ENCODE results near the gene ALG1.
"Not testable (repeated sequence)": the region's sequence is repeated elsewhere in the genome, so short reads cannot be mapped to it uniquely, and the experiment has no call there.

The ALG1 gene

DNA sequence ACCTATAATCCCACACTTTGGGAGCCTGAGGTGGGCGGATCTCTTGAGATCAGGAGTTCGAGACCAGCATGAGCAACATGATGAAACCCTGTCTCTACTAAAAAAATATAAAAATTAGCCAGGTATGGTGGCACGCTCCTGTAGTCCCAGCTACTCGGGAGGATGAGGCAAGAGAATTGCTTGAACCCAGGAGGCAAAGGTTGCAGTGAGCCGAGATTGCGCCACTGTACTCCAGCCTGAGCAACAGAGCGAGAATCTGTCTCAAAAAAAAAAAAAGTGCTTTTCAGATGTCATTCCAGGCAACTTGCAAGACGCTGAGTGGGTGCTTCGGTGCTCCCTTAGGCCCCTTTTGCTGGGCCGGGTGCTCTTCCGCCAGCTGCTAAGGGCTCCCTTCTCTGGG is 27.1 kb upstream of the ALG1 start:
- not testable (repeated sequence) for DNase-seq (ENCODE audit: low read depth in 2 of 2)

DNA sequence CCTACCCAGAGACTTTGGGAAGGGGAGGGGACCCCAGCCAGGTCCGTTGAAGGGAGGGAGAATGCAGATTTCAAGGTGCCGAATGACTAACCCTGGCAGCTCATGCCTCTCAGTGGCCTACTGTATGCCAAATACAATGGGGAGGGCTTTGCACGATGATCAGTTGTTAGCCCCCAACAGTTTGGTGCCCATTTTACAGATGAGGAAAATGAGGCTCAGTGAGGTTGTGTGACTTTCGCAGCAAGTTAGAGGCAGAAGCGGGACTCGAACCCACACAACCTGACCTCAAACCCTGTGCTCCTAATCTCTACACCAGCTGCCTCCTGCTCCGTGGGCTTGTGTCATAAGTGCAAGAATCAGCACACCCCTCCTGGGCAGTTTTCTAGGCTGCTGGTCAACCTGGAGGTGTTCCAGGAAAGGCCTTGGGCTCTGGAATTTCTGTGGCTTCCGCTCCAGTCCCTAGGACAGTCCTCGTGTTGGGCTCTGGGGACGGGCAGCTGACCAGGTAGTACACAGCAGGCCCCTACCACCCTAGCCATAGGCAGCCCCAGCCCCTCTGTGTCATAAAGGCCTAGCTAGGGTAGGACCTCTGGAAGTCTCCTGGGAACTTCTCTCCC is 26.0 kb upstream of the ALG1 start:
- DNase-seq (ENCODE audit: low read depth in 2 of 2), result no peak

DNA sequence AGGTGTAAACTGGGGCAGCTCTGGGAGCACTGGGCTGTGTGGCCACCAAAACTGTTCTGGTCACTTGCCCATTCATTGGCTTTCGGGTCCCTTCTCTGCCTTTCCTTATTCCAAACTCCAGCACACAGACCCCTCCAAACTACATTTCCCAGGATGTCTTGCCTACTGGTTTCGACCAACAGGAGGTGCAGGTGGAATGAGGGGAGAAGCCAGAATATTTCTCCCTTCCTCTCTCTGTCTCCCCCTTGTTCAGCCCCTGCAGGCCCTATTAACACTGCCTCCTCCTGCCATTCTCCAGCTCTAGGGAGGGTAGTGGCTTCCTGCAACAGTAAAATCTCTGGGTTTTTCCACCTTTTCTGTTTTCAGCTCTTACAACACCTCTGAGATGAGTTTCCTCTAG is 24.7 kb upstream of the ALG1 start:
- DNase-seq (ENCODE audit: low read depth in 2 of 2), result no peak

DNA sequence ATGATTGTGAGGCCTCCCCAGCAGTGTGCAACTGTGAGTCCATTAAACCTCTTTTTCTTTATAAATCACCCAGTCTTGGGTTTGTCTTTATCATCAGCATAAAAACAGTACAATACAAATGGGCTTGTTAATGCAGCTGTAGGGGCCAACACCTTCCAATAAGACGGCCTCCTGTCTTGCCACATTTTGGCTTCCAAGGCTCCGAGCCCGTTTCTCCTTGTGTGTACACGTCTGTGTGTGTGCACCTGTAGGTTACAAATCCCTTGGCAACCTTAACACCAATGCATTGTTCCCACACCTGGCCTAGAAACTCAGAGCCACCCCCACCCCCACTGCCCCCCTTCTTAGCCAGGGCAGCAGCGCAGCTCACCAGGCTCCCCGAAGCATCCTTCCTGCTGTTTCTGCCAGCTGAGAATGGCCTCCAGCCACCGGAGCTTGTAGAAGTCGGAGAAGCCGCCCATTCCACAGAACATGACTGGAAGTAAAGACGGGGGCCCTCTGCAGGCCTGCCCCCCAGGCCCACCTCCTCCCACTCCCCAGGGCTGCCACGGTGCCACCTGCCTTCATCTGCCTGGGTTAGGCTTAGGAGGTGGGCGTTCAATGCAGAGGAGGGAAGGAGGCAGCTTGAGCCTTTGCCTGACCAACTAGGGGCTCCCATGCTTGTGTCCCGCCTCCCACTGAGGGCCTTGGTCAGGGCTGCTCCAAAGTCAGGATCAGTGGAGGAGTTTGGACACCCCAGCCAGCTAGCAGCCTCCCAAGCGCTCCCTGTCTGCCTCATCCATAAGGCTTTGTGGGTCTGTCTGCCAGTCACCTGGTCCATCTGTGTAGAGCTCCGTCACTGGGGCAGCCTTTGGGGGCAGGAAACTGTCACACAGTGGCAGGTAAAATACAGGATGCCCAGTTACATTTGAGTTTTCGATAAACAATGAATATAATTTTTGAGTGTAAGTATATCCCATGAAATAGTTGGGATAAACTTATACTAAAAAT is 16.5 kb upstream of the ALG1 start:
- DNase-seq (ENCODE audit: low read depth in 2 of 2), result no peak

DNA sequence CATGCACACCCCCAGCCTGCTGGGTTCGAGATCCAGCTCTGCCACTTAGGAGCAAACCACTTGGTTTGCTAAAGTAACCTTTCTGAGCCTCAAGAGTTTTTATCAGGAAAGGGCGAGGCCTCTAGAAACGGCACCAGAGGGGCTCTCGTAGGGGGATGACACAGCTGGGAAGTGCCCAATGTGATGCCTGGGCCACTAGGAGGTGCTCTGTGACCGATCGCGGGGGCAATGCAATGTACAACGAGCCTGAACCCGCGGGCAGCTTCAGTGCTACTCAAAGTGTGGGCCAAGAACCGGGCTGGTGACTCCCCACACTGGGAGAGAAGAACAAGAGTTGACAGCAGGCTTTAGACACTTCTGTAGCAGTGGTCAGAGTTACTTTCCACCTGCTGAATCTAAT is 15.3 kb upstream of the ALG1 start:
- no peak for DNase-seq (ENCODE audit: low read depth in 2 of 2)

DNA sequence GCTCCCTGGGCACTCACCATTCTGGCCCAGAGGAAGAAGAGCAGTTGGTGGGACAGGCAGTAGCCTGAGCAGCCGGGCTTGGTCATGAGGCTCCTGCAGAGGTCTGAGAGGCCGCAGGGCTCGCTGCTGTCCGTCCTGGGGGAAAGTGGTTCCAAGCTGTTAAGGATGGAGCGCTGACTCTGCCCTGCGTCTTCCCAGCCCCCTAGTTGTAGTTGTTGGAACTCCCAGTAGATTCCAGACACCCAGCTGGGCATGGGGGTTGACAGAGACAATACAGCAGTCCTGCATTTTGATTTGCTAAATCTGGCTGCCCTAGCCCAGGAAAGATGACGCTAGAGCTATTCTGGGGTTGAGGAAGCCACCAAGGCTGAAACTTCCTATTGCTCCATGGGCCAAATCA is 13.2 kb upstream of the ALG1 start:
- no peak for DNase-seq (ENCODE audit: low read depth in 2 of 2)

DNA sequence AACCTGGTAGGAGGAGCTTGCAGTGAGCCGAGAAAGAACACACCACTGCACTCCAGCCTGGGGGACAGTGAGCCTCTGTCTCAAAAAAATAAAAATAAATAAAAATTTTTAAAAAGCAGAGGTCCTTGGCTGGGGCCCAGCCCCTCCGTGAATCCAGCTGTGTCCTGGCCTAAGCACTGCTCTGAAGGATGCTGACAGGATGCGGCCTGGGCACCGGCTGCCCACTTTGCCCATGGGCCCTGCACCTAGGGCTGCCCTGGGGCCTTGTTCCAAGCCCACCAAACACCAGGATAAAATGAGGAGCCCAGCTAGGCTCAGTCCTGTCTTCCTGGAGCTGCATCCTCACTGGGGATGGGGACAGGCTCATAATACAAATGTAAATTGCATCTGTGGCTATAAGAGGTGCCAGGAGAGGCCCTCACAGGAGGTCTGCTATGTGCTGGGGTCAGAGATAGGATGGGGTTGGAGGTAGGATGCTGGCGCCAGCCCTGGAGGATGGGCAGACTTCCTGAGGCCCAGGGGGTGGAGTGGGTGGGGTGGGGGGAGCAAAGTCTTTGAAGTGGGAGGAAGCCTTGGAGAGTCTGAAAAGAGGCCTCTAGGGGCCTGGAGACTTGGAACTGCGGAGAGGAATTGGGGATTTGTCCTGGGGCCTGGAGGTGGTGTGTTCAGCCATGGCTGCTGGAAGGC is 12.1 kb upstream of the ALG1 start:
- DNase-seq (ENCODE audit: low read depth in 2 of 2), result no peak

DNA sequence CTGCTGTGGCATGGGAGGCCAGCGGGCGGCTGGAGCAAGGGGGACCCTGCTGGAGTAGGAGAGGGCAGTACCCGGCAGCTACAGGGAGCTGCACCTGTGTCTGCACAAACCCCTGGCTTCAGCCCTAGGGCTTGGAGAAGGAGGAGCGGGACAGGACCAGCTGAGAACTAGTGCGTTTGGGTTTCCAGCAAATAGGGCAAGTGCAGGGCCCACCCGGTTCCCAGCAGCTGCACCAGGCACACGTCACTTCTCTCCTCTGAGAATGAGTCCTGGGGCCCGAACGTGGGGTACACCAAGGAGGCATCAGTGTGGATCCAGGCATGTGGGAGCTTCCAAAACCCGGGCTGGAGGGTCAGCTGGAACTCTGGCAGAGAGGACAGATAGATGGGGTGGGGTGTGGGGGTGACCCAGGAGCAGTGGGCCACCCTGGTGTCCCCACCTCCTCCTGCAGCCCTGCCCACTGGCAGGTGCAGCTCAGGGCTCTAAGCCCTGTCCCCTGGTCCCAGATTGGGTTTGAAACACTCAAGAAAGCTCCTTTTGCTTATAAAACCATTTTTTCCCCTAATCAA is 11.5 kb upstream of the ALG1 start:
- no peak for DNase-seq (ENCODE audit: low read depth in 2 of 2)

DNA sequence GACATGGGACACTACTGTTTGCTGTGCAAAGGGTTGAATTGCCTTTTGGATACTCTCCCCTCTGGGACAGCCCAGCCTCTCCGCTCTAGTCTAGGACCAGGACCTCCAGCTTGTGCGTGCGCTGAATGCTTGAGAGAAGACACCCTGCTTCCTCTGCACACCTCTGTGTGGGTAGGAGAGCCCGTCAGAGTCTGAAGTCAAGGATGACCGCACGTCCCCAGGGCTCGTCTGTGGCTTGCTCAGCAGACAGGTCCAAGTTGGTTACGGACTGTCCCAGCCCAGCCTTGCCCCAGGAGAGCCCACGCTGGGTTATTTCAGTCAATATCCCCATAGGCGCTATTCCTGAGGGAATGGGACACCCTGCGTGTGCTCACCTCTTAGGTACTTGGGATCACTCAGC is 9.6 kb upstream of the ALG1 start:
- DNase-seq (ENCODE audit: low read depth in 2 of 2), result no peak

DNA sequence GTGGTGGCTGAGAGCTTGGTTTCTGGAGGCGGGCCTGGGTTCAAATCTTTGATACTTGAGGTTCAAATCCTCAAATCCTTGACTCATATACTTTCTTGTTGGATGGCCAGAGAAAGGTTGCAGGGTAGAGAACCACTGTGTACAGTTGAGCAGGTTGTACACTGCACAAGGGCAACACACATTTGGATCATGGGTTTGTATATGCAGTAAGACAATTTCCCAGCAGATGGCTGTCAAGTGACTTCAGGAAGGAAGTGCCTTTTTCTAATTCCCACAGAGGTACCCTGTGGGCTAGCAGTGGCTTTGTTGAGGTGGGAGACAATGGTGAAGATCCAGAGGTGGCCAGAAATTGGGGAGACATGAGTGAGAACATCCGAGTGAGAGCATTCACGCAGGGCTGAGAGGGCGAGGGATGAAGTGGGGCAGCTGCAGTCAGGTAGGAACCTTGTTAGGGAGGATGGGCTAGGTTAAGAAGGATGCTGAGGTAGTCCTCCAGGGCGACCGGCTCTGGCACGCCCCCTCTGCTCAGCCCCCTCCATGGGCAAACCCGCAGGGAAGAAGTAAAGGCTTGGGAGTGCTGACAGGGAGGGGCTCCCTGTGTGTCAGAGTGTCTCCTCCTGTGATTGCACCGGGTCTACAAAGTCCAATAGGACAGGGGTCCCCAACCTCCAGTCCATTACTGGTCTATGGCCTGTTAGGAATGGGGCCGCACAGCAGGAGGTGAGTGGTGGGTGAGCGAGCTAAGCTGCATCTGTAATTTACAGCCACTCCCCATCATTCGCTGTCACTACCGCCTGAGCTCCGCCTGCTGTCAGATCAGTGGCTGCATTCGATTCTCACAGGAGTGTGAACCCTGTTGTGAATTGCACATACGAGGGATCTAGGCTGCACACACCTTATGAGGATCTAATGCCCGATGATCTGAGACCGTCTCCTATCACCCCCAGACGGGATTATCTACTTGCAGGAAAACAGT is 8.6 kb upstream of the ALG1 start:
- no peak for DNase-seq (ENCODE audit: low read depth in 2 of 2)

DNA sequence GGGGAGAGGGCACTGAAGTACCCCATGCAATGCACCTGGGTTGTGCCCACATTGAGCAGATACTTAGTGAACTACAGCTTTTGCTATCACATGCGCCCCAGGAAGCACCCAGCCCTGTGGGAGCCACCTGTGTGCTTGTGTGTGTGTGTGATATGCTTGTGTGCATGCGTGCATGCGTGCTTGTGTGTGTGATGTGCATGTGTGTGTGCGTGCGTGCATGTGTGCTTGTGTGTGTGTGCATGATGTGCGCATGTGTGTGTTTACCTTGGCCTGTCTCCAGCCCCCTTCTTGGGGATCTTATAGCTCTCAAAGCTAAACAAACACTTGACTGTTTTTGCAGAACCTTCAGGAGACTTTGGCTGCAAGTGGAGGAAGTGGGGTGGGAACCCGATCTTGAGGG is 6.7 kb upstream of the ALG1 start:
- DNase-seq (ENCODE audit: low read depth in 2 of 2), result no peak

DNA sequence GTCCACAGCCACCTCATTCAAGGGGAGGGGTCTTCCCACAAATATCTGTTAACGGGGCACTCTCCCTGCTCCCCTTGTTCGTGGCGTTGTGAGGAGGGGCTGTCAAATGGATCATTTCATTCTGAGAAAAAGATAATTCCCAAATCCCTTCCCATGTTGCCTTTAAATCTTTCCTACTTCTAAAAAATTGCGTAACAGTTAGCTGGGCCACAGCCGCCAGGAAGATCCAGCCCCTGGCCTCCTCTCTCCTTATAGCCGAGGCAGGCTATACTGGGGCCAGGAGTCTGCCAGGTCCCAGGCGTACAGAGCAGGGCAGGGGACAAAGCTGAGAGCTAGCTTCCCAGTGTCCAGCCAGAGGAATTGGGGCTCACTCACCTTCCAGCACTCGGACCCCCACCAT is 6.3 kb upstream of the ALG1 start:
- DNase-seq (ENCODE audit: low read depth in 2 of 2), result no peak

DNA sequence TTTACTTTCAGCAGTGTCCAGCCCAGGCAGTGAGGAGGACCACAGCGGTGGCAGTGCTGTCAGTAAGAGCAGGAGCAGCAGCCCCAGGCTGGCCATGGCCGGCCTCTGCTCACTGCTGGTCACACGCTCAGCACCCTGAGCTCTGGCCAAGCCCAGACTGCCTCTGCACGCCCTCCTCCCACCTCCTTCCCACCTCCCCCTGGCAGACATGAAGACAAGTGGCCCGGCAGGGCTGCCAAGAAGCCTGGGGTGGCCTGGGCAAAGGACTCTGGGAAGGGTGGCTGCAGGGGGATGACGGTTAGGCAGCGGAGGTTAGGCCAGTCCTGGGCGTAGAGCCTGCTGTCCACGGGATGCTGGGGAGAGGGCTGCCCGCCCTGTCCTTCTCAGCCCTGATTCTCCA is 5.8 kb upstream of the ALG1 start, which contains the start of gene C16orf89:
Gene C16orf89, minus strand, starts transcription at position 144 of the 400 bp plus-strand sequence. Its CDS starts 48 bp downstream, at position 96.
- DNase-seq (ENCODE audit: low read depth in 2 of 2), result no peak

DNA sequence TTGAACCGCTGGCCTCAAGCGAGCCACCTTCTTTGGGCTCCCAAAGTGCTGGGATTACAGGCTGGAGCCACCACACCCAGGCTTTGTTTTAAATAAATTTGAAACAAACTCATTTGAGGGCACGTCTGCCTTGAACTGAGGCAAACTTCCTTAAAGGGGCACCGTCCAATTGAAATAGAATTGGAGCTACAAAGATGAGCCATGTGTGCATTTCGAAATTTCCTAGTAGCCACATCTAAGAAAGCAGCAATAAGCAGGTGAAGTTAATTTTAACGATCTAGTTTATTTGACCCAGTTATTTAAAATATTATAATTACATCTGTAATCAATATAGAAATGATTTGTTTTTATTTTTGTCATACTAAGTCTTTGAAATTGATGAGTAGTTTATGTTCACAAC is 5.1 kb upstream of the ALG1 start:
- DNase-seq (ENCODE audit: low read depth in 2 of 2), result no peak

DNA sequence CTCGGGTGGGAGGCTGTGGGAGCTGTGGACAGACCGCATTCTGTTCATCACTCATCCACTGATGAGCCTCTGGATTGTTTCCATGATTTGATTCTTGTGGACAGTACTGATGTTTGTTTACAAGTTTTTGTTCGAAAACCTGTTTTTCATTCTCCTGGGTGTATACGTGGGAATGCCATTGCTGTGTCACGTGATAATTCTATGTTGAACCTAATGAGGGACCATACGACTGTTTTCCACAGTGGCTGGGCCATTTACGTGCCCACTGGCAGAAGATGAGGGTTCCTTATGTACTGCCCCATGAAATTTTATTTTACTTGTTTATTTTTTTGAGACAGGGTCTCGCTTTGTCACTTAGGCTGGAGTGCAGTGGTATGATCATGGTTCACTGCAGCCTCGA is 2.6 kb upstream of the ALG1 start:
- DNase-seq (ENCODE audit: low read depth in 2 of 2), result no peak

DNA sequence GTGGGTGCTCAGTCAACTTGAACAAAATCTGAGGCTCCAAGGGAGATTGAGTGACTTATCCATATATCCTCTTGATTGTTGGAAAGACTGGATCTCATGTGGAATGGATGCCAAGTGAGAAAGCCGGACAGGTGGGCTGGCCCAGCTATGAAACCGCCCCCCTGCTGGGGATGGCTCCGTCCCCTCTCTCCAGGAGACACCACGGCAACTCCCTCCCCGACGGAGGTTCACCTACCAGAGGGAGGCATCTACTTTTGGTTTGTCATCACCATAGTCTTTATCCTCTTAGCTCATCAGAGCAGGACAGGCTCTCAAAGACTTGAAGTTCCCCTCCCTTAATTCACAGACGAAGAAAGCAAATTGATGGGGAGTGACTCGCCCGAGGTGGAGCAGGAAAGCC is 1.8 kb upstream of the ALG1 start:
- no peak for DNase-seq (ENCODE audit: low read depth in 2 of 2)

DNA sequence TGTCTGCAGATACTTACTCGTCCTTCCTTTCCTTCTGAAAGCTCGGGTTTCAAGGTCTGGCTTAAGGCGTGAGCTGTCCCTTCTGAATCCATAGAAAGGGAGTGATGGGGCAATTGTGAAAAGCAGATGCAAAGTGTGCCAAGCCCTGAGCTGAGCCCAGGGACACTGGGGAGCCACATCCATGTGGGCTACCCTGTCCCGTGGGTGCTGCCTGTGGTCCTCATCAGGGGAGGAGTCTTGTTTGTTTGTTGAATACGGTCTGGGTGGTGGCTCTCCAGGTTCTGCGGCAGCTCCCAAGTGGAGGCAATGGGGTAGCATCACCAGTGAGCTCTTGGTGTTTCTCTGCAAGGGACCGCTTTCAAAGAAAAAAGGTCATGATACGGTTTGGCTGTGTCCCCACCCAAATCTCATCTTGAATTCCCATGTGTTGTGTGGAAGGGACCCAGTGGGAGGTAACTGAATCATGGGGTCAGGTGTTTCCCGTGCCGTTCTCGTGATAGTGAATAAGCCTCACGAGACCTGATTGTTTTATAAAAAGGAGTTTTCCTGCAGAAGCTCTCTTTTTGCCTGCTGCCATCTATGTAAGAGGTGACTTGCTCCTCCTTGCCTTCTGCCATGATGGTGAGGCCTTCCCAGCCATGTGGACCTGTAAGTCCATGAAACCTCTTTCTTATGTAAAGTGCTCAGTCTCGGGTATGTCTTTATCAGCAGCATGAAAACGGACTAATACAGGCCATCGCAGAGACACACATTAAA is 1.0 kb upstream of the ALG1 start:
- DNase-seq (ENCODE audit: low read depth in 2 of 2), result no peak

DNA sequence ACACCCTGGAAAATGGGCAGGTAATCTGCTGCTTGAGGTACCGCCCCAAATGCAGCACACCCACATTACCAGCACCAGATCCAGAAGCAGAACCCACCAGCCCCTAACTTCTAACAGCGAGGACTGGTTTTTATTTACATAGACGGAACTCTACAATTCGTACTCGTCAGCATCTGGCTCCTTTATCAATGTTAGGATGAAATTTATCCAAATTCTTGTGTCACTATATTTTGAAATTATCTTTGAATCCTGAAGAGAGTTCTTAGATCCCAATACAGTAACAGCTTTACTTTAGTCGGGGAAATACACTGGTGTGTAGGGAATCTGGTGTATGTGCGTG is 332 bp upstream of the ALG1 start:
- no peak for DNase-seq (ENCODE audit: low read depth in 2 of 2)

DNA sequence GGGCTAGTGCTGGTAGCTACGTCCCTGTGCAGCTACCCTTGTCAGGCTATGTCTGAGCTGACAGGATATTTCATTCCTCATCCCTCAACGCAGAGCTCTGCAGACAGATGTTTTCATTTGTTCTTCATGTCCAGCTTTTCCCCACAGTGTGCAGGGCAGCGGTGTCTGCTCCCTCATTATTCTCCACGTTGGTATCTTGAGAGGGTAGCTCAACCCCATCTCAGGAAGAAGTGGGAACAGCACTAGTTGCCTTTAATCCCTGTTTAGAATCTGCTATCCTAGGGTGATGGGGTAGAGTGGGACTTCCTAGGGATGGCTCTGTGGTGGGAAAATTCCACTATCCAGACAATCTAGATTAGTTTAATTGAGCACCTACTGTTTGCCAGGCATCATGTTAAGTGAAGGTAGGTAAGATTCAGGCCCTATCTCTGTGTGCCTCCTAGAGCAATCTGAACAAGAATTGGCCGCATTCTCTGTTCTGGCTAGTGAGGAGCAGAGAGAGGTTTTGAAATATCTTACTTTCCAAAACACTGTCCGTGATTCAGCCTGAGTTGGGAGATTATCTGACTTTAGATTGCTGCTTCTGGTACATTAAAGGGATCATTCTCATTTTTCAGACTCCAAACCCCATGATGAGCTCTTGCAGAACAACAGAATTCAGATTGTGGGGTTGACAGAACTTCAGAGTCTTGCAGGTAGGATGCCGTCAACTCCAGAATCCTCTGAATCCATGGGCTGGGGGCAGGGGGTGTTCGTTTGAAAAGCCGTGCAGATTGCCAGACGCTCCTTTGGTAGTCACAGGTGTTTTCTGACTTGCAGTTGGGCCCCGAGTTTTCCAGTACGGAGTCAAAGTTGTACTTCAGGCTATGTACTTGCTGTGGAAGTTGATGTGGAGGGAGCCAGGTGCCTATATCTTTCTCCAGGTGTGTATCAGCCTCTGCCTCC is 963 bp downstream of the ALG1 start:
- DNase-seq (ENCODE audit: low read depth in 2 of 2), result no peak
